ENCODE results near the gene DIAPH2.
"Not testable (repeated sequence)": the region's sequence is repeated elsewhere in the genome, so short reads cannot be mapped to it uniquely, and the experiment has no call there.

Gene DIAPH2

GRCh38 chrX:96719161-96719875, 34.7 kb downstream of the DIAPH2 start:
- no peak for DNase-seq

GRCh38 chrX:96721354-96721753, 36.7 kb downstream of the DIAPH2 start:
- no peak for DNase-seq

GRCh38 chrX:96722781-96723180, 38.1 kb downstream of the DIAPH2 start:
- no peak for DNase-seq

- DNase-seq, result no peak
These were observed 44.4 kb downstream of the DIAPH2 start for GRCh38 chrX:96729053-96729452.

GRCh38 chrX:96729868-96730643, 45.4 kb downstream of the DIAPH2 start:
- DNase-seq, result no peak

- DNase-seq, result not testable (repeated sequence)
These were observed 46.4 kb downstream of the DIAPH2 start for GRCh38 chrX:96731000-96731399.

- DNase-seq, result no peak
These were observed 58.9 kb downstream of the DIAPH2 start for GRCh38 chrX:96743367-96744073.

- no peak for DNase-seq
These were observed 68.1 kb downstream of the DIAPH2 start for GRCh38 chrX:96752781-96753180.

GRCh38 chrX:96753230-96753629, 68.6 kb downstream of the DIAPH2 start:
- no peak for DNase-seq

GRCh38 chrX:96756491-96756890, 71.8 kb downstream of the DIAPH2 start:
- no peak for DNase-seq

- DNase-seq, result no peak
These were observed 76.9 kb downstream of the DIAPH2 start for GRCh38 chrX:96761566-96761965.

GRCh38 chrX:96763608-96764007, 79.0 kb downstream of the DIAPH2 start:
- DNase-seq, result no peak

GRCh38 chrX:96764864-96765263, 80.2 kb downstream of the DIAPH2 start:
- DNase-seq, result no peak

GRCh38 chrX:96770315-96770714, 85.7 kb downstream of the DIAPH2 start:
- no peak for DNase-seq

- no peak for DNase-seq
These were observed 86.8 kb downstream of the DIAPH2 start for GRCh38 chrX:96771486-96771885.

GRCh38 chrX:96774116-96774515, 89.5 kb downstream of the DIAPH2 start:
- no peak for DNase-seq

- no peak for DNase-seq
These were observed 92.3 kb downstream of the DIAPH2 start for GRCh38 chrX:96776966-96777365.

- DNase-seq, result no peak
These were observed 106.9 kb downstream of the DIAPH2 start for GRCh38 chrX:96791559-96791958.

GRCh38 chrX:96792047-96792446, 107.4 kb downstream of the DIAPH2 start:
- no peak for DNase-seq

GRCh38 chrX:96798982-96799381, 114.3 kb downstream of the DIAPH2 start:
- no peak for DNase-seq

GRCh38 chrX:96807318-96807717, 122.7 kb downstream of the DIAPH2 start:
- DNase-seq, result no peak

GRCh38 chrX:96820935-96821334, 136.3 kb downstream of the DIAPH2 start:
- DNase-seq, result no peak

- no peak for DNase-seq
These were observed 139.5 kb downstream of the DIAPH2 start for GRCh38 chrX:96824166-96824565.

GRCh38 chrX:96833333-96833732, 148.7 kb downstream of the DIAPH2 start:
- no peak for DNase-seq

Measured in stimulated activated CD4-positive, alpha-beta T cell treated with anti-CD3 and anti-CD28 coated beads, Interleukin-1b, Interleukin-23, amount 100 ng/mL, for 48 hours (primary cell).